ENCODE measurements around the gene PXDN.

The PXDN gene

GRCh38 chr2:1744446-1745170 is at the start of gene PXDN:
PXDN (minus strand) TSS chr2:1744515; CDS start chr2:1744455, 60 bp downstream.
- peak within 1 kb of the TSS; percentile 71 for H3K4me3 ChIP-seq (replicated peaks; ENCODE audit: low read depth, low read length)
- TF ChIP-seq CTCF (IDR thresholded peaks at IDR 0.05; ENCODE audit: low read length, missing control alignments), result no peak
- DNase-seq (ENCODE audit: low read depth), result peak; percentile 73

GRCh38 chr2:1793868-1794445 is 49.6 kb upstream of the PXDN start:
- DNase-seq (ENCODE audit: low read depth), result peak; percentile 8
- no peak overlapping the region for H3K4me3 ChIP-seq (replicated peaks; ENCODE audit: low read depth, low read length)
- no peak for TF ChIP-seq CTCF (IDR thresholded peaks at IDR 0.05; ENCODE audit: low read length, missing control alignments)

DNA sequence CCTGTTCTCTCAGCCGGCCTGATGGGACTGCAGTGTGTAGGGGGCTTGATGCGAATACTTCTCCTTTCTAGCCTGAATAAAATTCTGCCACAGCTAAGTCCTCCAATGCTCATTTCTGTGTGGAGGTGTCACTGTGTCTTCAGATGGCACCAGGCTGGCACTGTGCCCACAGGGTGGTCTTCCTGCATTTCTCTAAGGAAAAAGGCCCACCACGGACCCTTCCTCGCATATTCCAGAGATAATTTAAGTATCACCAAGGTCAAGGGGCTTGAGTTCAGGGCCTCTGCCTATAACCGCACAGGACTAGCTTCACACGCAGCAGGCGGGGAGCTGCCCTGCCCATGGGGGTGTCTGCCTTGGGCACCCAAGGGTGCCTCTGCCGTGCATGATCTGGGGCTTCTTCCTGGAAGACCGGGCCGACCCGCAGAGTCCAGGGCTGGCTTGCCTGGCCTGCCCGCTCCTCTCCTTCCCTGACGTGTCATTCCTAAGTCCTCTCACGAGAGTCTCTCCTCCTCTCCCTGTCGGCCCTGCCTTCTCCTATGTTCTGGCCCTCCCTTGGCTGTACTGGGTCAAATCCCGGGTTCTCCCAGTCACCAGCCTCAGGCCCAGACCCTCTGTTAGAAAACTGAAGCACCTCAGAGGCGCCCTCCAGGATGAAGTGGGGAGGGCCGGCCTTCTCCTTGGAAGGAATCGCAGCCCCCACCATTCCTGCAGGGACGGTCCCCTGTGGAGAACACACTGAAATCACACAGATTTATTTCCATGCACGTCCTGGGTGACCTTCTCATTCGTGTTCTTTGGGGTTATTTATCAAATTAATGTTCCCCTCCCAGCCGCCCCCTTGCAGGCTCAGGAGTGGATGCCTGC is 48.9 kb upstream of the PXDN start:
- no peak for DNase-seq (ENCODE audit: low read depth)
- H3K4me3 ChIP-seq (replicated peaks; ENCODE audit: low read depth, low read length), result no peak overlapping the region
- no peak for TF ChIP-seq CTCF (IDR thresholded peaks at IDR 0.05; ENCODE audit: low read length, missing control alignments)

DNA sequence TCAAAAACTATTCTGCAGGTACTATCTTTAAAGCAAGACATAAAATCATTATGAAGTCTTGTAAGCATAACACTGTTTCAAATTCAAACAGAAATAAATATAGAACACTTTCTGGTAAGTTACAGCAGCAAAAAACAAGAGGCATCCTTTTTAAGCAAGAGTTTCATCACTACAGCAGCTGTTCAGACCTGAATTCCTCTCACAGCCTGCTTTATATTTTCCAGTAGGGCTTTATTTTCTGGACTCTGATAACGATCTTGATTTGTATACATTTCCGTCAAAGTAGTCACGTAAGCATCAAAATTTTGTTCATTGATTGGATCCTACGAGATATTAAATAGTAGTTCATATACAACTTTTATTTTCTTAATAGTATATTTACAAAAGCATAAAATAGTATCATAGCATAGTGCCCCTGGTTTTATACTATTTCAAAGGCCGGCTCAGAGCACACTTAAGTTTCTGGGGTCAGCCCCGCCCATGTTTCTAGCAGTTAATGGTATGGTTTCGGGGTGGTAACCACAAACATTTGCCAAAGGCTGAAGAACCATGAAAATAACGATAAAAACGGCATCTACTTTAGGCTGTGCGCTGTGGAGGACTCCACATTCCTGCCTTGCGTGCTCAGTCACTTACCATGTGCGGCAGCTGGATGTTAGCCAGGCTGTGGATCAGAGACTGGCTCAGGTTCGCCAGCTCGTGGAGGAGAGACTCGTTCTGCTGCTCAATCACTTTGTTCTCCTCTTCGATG is 47.5 kb upstream of the PXDN start:
- no peak overlapping the region for H3K4me3 ChIP-seq (replicated peaks; ENCODE audit: low read depth, low read length)
- peak; percentile 18 for DNase-seq (ENCODE audit: low read depth)
- no peak for TF ChIP-seq CTCF (IDR thresholded peaks at IDR 0.05; ENCODE audit: low read length, missing control alignments)

DNA sequence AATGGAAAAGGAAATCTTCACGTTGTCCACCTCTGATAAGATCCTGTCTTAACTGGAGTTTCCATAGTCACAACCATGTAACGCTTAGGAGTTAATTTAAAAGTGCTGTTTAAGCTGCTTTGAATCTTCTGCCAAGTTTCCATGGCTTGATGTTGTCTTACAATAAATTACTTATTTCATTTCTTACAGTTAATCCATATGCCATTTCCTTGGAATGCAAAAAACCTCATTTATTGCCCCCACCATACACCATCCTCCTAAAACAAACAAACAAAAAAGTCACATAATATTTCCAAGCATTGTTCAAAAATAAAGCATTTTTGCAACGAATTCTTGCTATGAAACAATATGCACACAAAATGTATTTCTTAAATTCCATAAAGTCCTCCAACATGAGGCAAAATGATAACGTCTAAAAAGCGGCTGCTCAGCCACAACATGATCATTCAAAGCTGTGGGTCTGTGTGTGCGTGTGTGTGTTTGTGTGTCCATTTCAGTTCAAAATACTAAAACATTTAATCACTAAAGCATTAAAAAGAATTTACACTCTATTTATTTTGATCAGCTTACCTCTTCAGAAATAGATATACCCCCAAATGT is 46.8 kb upstream of the PXDN start:
- no peak overlapping the region for H3K4me3 ChIP-seq (replicated peaks; ENCODE audit: low read depth, low read length)
- no peak for TF ChIP-seq CTCF (IDR thresholded peaks at IDR 0.05; ENCODE audit: low read length, missing control alignments)
- no peak for DNase-seq (ENCODE audit: low read depth)

DNA sequence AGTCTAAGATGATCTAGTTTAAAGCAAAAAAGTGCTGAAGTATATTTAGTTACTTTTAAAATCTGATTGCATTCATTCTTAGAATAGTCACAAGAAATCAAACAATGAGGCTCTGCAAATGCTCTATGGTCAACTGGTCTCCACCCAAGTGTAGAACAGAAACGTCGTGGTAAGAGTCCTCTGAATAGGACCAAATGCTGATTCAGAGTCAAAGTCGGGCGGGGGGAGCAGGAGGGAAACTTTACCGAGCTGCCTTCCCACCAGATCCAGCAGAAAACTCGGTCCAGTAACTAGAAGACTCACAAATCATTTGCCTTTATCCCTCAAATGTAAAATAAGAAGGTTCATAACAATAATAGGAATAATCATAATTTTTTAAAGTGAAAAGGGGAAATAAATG is 46.2 kb upstream of the PXDN start:
- H3K4me3 ChIP-seq (replicated peaks; ENCODE audit: low read depth, low read length), result no peak overlapping the region
- no peak for DNase-seq (ENCODE audit: low read depth)
- TF ChIP-seq CTCF (IDR thresholded peaks at IDR 0.05; ENCODE audit: low read length, missing control alignments), result no peak
